Activated naive CD4-positive, alpha-beta T cell treated with anti-CD3 and anti-CD28 coated beads, Interleukin-2, amount 10 ng/mL, durations not matched to agents 7 days and 5 days (primary cell): ENCODE data around the gene GAB2.
"Not testable (repeated sequence)": the region's sequence is repeated elsewhere in the genome, so short reads cannot be mapped to it uniquely, and the experiment has no call there.

ENCODE experiments used
- CTCF ChIA-PET: fragments of 350-600 bp; sonication (Branson Sonifier 250); formaldehyde crosslinking; loops from one replicate; lab custom pipeline; 2021; ENCODE audit warnings: antibody characterized with exemption; lab: Charles Lee
- DNase-seq: peaks from one replicate; pipeline ENCODE4 v3.0.0-alpha.2; 2020
- H3K27ac Mint-ChIP-seq: one replicate; pipeline ENCODE4 v1.8.0; 2021; ENCODE audit warnings: mild to moderate bottlenecking, moderate library complexity, mixed read lengths
- H3K27me3 Mint-ChIP-seq: one replicate; pipeline ENCODE4 v1.8.0; 2021; ENCODE audit warnings: mild to moderate bottlenecking, mixed read lengths
- H3K36me3 Mint-ChIP-seq: one replicate; pipeline ENCODE4 v1.8.0; 2021; ENCODE audit warnings: mixed read lengths
- H3K4me1 Mint-ChIP-seq: one replicate; pipeline ENCODE4 v1.8.0; 2021; ENCODE audit warnings: mixed read lengths
- H3K4me3 Mint-ChIP-seq: one replicate; pipeline ENCODE4 v1.8.0; 2021; ENCODE audit warnings: mild to moderate bottlenecking, moderate library complexity, mixed read lengths
- H3K9me3 Mint-ChIP-seq: one replicate; pipeline ENCODE4 v1.8.0; 2021; ENCODE audit warnings: mixed read lengths

GAB2 gene, protein sequence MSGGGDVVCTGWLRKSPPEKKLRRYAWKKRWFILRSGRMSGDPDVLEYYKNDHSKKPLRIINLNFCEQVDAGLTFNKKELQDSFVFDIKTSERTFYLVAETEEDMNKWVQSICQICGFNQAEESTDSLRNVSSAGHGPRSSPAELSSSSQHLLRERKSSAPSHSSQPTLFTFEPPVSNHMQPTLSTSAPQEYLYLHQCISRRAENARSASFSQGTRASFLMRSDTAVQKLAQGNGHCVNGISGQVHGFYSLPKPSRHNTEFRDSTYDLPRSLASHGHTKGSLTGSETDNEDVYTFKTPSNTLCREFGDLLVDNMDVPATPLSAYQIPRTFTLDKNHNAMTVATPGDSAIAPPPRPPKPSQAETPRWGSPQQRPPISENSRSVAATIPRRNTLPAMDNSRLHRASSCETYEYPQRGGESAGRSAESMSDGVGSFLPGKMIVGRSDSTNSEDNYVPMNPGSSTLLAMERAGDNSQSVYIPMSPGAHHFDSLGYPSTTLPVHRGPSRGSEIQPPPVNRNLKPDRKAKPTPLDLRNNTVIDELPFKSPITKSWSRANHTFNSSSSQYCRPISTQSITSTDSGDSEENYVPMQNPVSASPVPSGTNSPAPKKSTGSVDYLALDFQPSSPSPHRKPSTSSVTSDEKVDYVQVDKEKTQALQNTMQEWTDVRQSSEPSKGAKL

DNA sequence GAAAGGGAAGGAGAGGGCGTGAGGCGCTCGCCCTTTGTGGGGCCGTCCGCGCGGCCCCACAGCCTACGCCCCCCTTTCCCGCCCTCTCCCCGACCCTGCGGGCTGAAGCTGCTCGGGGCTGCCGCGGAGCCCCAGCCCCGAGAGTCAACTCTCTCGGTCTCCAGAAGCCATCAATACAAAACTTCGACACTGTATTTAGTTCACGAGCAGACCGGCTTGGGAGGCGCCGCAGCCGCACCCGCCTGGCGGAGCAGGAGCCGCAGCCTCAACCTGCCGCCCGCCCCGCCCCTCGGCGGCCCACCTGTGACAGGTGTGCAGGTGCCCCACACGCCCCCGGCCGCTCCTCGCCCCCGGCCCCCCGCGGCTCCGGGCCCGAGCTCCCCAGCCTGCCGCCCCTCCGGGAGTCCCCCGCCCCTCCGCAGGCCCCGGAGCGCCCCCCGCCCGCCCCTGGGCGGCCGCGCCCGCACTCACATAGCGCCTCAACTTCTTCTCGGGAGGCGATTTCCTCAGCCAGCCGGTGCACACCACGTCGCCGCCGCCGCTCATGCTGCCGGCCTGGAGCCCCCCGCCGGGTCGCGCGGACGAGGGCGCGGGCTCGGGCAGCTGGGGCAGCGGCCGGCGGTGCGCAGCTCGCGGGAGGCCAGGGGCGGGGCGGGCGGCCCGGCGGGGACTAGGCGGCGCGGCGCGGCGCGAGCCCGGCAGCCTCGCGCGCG lies at the start of gene GAB2:
Gene GAB2 (minus strand): TSS at position 646 of the 713 bp plus-strand sequence. CDS start 100 bp downstream, at position 546.
- DNase-seq, result no peak
- Mint-ChIP-seq H3K4me3 (peak within 1 kb of the TSS; percentile 92), H3K4me1 (peaks cover 49% of the 10 kb centered on the region), H3K36me3 (peaks cover 4% of the 10 kb centered on the region), H3K27me3 (peaks cover 38% of the 10 kb centered on the region), H3K27ac (peak within 1 kb of the TSS; percentile 91), H3K9me3 (no peaks in the 10 kb centered on the region)
- CTCF ChIA-PET, result interaction anchor here (1.0 to 7.6 kb wide), 12 partner anchors 11 to 278 kb away, joined by 3 to 100 read pairs (median 5); partner anchors contain the start of gene ALG8

DNA sequence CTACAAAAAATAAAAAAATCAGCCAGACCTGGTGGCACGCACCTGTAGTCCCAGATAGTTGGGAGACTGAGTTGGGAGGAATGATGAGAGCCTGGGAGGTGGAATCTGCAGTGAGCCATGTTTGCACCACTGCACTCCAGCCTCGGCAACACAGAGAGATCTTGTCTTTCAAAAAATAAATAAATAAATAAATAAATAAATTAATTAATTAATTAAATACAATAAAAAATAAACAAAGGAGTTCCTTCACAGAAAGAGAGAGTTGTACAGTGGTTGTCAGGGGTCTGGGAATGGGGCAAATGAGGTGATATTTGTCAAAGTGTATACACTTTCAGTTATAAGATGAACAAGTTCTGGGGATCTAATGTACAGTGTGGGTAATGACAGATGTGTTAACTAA lies 49.8 kb upstream of the GAB2 start:
- no peak overlapping the region for H3K4me3 Mint-ChIP-seq
- H3K9me3 Mint-ChIP-seq, result peaks cover 2% of the 10 kb centered on the region
- H3K4me1 Mint-ChIP-seq, result peaks cover 35% of the 10 kb centered on the region
- CTCF ChIA-PET, result no interaction called here
- peaks cover 26% of the 10 kb centered on the region for H3K36me3 Mint-ChIP-seq
- no peak for DNase-seq
- peak overlapping the region; percentile 68 for H3K27ac Mint-ChIP-seq
- H3K27me3 Mint-ChIP-seq, result no peaks in the 10 kb centered on the region

DNA sequence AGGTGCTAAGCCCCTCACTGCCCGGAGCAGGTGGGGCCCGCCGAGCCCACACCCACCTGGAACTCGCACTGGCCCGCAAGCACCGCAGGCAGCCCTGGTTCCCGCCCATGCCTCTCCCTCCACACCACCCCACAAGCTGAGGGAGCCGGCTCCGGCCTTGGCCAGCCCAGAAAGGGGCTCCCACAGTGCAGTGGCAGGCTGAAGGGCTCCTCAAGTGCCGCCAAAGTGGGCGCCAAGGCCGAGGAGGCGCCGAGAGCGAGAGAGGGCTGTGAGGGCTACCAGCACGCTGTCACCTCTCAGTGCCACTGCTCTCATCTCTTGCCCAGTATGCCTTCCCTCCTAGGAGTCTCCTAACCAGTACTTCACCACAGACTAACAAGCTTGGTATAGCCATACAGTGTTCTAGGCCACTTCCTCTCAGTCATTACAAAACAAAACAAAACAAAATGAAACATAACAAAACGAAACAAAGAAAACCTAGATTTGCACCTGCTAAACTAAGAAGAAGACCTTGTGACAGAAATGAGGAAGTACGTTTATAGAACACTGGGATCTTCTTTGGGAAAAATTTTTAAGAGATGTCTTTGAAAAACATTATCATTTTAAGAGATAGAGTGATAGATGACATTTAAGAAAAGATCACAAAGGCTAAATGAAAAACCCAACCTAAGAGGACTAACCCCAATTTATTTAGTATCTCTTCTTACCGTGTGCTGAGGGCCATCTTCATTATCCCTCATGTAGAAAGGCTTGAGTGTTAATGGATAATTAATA lies 47.7 kb upstream of the GAB2 start:
- peak; percentile 65 for DNase-seq
- H3K4me1 Mint-ChIP-seq, result peaks cover 38% of the 10 kb centered on the region
- H3K9me3 Mint-ChIP-seq, result peaks cover 2% of the 10 kb centered on the region
- peaks cover 38% of the 10 kb centered on the region for H3K36me3 Mint-ChIP-seq
- no peaks in the 10 kb centered on the region for H3K27me3 Mint-ChIP-seq
- peak overlapping the region; percentile 93 for H3K27ac Mint-ChIP-seq
- peak overlapping the region; percentile 37 for H3K4me3 Mint-ChIP-seq
- CTCF ChIA-PET, result interaction anchor here (0.9 to 1.9 kb wide), 6 partner anchors 13 to 47 kb away, joined by 3 to 6 read pairs (median 4); partner anchors contain the start of gene GAB2

DNA sequence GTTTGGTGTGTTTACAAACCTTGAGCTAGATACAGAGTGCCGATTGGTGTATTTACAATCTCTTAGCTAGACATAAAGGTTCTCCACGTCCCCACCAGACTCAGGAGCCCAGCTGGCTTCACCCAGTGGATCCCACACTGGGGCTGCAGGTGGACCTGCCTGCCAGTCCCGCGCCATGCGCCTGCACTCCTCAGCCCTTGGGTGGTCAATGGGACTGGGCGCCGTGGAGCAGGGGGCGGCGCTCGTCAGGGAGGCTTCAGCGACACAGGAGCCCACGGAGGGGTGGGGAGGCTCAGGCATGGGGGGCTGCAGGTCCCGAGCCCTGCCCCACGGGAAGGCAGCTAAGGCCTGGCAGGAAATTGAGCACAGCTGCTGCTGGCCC lies 47.2 kb upstream of the GAB2 start:
- H3K27me3 Mint-ChIP-seq, H3K4me3 Mint-ChIP-seq, DNase-seq, H3K9me3 Mint-ChIP-seq: not testable (repeated sequence)
- Mint-ChIP-seq H3K36me3 (peaks cover 40% of the 10 kb centered on the region), H3K27ac (peak overlapping the region; percentile 93), H3K4me1 (peaks cover 38% of the 10 kb centered on the region)
- CTCF ChIA-PET, result interaction anchor here (1.0 to 1.9 kb wide), 5 partner anchors 12 to 46 kb away, joined by 3 to 6 read pairs (median 4); partner anchors contain the start of gene GAB2

DNA sequence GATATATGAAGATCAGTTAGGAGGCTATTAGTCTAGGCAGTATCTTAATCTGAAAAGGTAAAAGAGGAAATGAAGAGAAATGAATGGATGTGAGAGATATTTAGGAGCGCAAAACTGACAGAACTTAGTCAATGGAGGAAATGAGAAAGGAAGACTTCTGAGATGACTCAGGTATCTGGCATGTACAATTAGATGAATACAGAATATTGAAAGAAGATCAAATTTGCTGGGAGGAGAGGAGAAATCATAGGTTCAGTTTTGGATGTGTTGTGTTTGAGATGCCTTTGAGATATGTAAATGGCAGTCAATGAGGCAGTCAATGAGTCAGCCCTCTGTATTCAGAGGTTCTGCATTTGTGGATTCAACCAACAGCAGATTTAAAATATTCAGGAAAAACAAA lies 42.9 kb upstream of the GAB2 start:
- H3K36me3 Mint-ChIP-seq, result peaks cover 36% of the 10 kb centered on the region
- CTCF ChIA-PET, result no interaction called here

DNA sequence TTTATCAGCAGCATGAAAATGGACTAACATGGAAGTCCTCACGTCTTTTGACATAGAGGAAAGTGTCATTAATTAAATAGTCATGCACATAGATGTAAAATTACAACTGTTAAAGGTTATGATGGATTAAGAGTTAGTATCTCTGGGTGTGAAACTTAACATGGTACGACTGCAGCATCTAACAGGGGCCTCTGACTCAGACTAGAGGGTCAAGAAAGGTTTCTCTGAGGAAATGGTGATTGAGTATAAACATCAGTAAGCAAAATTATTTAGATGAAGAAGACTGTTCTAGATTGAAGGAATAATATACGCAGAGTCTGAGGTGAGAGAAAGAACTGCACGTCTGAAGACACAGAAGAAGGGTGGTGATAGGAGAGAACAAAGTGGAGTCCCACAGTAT lies 42.1 kb upstream of the GAB2 start:
- no peak for DNase-seq
- Mint-ChIP-seq H3K36me3 (peaks cover 35% of the 10 kb centered on the region), H3K27me3 (no peaks in the 10 kb centered on the region), H3K4me3 (no peak overlapping the region), H3K27ac (no peak overlapping the region), H3K9me3 (peaks cover 2% of the 10 kb centered on the region), H3K4me1 (peaks cover 20% of the 10 kb centered on the region)
- CTCF ChIA-PET, result no interaction called here

More for the DNA sequence above, 42.9 kb upstream of the GAB2 start:
- Mint-ChIP-seq H3K4me1 (peaks cover 22% of the 10 kb centered on the region), H3K27ac (no peak overlapping the region), H3K27me3 (no peaks in the 10 kb centered on the region), H3K9me3 (peaks cover 2% of the 10 kb centered on the region), H3K4me3 (no peak overlapping the region)
- DNase-seq, result no peak

DNA sequence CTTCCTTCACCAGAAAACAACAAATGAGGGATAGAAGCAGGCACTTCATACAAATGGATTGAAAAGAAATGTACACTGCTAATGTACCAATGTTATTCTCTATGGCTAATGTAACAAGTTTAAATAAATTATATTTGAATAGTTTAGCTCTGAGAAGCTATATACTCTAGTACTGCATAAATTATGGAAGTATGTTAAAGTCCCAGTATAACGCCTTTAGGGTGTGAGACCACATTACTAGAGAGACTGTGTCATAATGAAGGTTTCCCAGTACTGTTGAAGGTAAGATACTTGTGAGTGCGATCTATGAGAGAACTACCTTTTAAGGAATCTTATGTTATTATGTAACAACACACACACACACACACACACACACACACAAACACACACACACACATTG lies 39.8 kb upstream of the GAB2 start:
- CTCF ChIA-PET, result no interaction called here
- H3K9me3 Mint-ChIP-seq, result no peaks in the 10 kb centered on the region
- DNase-seq, result no peak
- H3K36me3 Mint-ChIP-seq, result peaks cover 30% of the 10 kb centered on the region
- H3K4me3 Mint-ChIP-seq, result no peak overlapping the region
- H3K27me3 Mint-ChIP-seq, result no peaks in the 10 kb centered on the region
- H3K27ac Mint-ChIP-seq, result no peak overlapping the region
- peaks cover 27% of the 10 kb centered on the region for H3K4me1 Mint-ChIP-seq

DNA sequence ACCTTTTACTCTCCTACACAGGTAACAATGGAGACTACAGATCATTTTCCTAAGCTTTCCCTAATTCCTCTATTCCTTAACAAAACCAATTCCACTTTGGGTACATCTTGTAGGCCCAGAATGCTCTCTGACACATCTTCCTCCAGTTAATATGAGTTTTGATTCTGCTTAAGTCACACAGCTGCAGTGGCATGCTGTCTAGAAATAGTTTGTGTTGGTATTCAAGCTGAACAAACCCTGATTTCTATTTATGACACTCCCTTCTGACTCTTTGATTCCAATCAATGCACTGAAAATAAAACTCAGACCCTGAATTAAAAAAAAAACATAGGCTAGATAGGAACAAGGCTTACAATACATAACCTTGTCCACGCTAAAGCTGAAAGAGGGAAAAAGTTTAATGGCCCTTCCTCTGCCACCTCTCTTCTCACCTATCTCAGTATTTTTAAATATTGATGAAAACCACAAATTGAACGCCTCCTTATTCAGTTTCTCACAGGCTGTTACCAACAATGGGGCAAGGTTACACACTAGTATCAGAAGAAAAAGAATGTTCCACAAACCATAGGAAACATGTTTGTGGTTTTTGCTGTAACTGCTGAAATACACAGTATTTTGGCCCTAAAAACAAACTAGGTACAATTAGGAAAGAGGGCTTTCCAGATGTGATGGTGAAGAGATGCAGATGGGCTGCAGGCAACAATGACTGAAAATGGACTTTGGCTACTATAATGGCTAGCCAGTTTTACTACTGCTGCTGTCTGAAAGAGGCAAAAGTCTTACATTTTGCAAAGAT lies 35.7 kb upstream of the GAB2 start:
- Mint-ChIP-seq H3K36me3 (peaks cover 14% of the 10 kb centered on the region), H3K4me1 (peaks cover 34% of the 10 kb centered on the region), H3K9me3 (no peaks in the 10 kb centered on the region), H3K4me3 (no peak overlapping the region), H3K27me3 (no peaks in the 10 kb centered on the region), H3K27ac (peak overlapping the region; percentile 66)
- no peak for DNase-seq
- CTCF ChIA-PET, result interaction anchor here (1.2 to 2.3 kb wide), 2 partner anchors 12 to 111 kb away, joined by 3 to 6 read pairs; no protein-coding TSS in a partner anchor

DNA sequence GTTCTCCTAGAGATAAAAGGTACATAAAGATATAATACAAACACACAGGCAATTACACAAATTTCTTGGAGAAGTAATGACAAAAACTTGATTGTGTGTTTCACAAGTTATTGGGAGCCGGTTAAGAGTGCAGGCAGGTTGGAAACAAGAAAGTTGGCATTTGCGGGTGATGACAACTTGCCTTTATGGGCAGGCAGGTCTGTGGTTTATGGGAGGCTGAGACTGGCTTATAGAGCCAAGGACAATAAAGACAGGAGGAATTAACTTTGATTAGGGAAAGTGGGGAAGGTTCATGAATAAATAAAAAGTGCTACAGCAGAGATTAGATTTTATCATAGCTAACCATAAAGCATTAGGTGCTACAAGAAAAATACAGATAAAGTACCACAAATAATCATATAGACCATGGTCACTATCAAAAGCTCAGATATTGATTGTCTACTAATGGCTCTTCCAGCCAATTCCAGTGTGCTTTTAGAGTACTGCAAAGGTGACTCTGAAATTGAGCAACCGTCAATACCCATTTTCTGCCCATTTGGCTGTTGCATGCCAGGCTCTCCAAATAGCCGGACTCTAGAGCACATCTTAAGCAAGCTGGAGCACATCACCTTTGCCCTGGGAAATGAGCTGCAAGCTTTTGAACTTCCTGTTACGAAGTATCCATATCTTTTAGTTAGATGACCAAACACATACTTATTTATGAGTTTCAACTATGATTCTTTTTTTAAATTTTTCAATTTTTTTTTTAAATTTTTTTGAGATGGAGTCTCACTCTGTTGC lies 33.9 kb upstream of the GAB2 start:
- H3K9me3 Mint-ChIP-seq, result no peaks in the 10 kb centered on the region
- no peak for DNase-seq
- H3K27me3 Mint-ChIP-seq, result no peaks in the 10 kb centered on the region
- H3K36me3 Mint-ChIP-seq, result peaks cover 14% of the 10 kb centered on the region
- H3K4me1 Mint-ChIP-seq, result peaks cover 34% of the 10 kb centered on the region
- H3K4me3 Mint-ChIP-seq, result no peak overlapping the region
- no peak overlapping the region for H3K27ac Mint-ChIP-seq
- CTCF ChIA-PET, result interaction anchor here (0.6 to 2.3 kb wide), 4 partner anchors 13 to 378 kb away, joined by 3 to 6 read pairs (median 4); no protein-coding TSS in a partner anchor

DNA sequence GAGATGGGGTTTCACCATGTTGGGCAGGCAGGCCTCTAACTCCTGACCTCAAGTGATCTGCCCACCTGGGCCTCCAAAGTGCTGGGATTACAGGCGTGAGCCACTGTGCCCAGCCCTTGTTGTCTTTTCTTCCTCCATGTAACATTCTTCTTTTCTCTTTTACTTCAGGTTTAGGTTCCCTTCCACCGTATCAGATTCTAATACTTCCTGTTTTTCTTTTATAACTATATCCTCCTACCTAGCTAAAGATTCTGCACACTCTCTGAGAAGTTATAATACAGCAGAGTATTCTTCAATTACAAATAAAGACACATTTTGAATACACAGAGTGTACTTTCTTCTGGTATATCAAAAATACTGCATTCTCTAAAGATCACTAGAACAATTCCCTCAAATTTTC lies 33.2 kb upstream of the GAB2 start:
- DNase-seq, result no peak
- no peak overlapping the region for H3K27ac Mint-ChIP-seq
- H3K36me3 Mint-ChIP-seq, result peaks cover 14% of the 10 kb centered on the region
- H3K9me3 Mint-ChIP-seq, result no peaks in the 10 kb centered on the region
- H3K27me3 Mint-ChIP-seq, result no peaks in the 10 kb centered on the region
- CTCF ChIA-PET, result interaction anchor here (0.6 kb wide), 1 partner anchor 456 kb away, joined by 3 read pairs; no protein-coding TSS in a partner anchor
- H3K4me1 Mint-ChIP-seq, result peaks cover 34% of the 10 kb centered on the region
- H3K4me3 Mint-ChIP-seq, result no peak overlapping the region

DNA sequence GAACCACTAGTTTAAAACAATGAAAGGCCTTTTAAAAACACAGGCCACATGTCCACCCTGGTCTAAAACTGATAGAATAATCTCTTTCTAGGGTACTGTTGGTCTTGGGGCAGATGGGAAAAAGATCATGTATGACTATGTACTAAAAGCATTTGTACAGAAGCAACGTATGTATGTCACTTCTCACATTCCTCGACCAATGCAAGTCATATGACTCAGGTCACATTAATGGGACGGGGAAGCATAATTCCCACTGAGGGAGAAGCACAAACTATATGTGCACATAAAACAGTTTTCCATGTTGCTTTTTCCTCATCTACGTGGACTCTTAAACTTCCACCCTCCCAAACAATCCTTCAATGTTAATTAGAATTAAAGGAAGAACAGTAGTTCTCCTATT lies 32.2 kb upstream of the GAB2 start:
- Mint-ChIP-seq H3K27me3 (no peaks in the 10 kb centered on the region), H3K4me1 (peaks cover 33% of the 10 kb centered on the region), H3K27ac (no peak overlapping the region), H3K9me3 (no peaks in the 10 kb centered on the region), H3K36me3 (peaks cover 12% of the 10 kb centered on the region), H3K4me3 (no peak overlapping the region)
- no peak for DNase-seq
- CTCF ChIA-PET, result no interaction called here

DNA sequence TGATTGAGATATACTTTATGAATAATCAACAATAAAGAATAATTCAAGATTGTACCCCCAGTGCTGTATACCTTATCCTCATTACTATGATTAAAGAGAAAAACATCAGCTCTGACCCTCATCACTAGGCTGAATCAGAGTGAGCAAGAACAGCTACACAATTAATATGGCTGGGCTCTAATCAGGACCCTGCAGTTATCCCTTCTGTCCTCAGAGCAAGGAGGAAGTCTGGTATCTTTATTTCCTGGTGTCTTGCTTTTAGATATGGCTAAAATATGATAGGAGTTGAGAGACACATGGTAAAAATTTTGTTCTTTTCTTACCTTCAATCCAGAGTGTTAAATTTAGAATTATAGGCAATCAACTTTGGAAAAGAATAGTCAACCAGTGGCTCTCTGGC lies 28.6 kb upstream of the GAB2 start:
- CTCF ChIA-PET, result interaction anchor here (1.0 kb wide), 1 partner anchor 17 kb away, joined by 3 read pairs; no protein-coding TSS in a partner anchor
- Mint-ChIP-seq H3K4me1 (peaks cover 7% of the 10 kb centered on the region), H3K27me3 (no peaks in the 10 kb centered on the region), H3K27ac (no peak overlapping the region), H3K36me3 (peaks cover 15% of the 10 kb centered on the region), H3K4me3 (no peak overlapping the region), H3K9me3 (no peaks in the 10 kb centered on the region)
- no peak for DNase-seq
